H1 (cell line): ENCODE data around the gene PXDN. TPM values are rescaled to one million over a fixed set of nuclear protein-coding genes. Genes with fewer than 3 reads are reported as not detected.

Source experiments
- CTCF ChIA-PET: fragments of 300-600 bp; sonication (Branson Sonifier 250); formaldehyde crosslinking; loops from one replicate; lab custom pipeline; 2021; ENCODE audit not compliant: partially characterized antibody; lab: Charles Lee
- POLR2A ChIA-PET: fragments of 300-600 bp; sonication (Branson Sonifier 250); formaldehyde crosslinking; loops from one replicate; lab custom pipeline; 2021; ENCODE audit warnings: inconsistent platforms; ENCODE audit not compliant: partially characterized antibody; lab: Charles Lee
- DNase-seq, 2 experiments: peaks; one replicate each; pipeline versions ENCODE4 v3.0.0 to v3.0.0-alpha.2; 2010 to 2022; ENCODE audit warnings: low spot score in 2 of 2, low read depth in 1 of 2, mixed read lengths in 1 of 2
- FAIRE-seq: peaks from 2 replicates; lab custom pipeline; 2011; peaks lifted over from hg19 to GRCh38; lab: Jason Lieb, UNC
- H2AFZ ChIP-seq: 2 replicates; pipeline ENCODE4 v1.8.1; 2012; ENCODE audit warnings: low read length, inconsistent platforms
- H2AK5ac ChIP-seq: 2 replicates; pipeline ENCODE4 v1.6.1; 2013; ENCODE audit warnings: low read depth, low read length
- H2BK120ac ChIP-seq: replicated peaks from 2 replicates; pipeline ENCODE3; 2013; ENCODE audit warnings: low read depth, low read length, inconsistent platforms
- H2BK12ac ChIP-seq: 2 replicates; pipeline ENCODE4 v1.6.1; 2013; ENCODE audit warnings: low read depth, low read length
- H2BK15ac ChIP-seq: 2 replicates; pipeline ENCODE4 v1.6.1; 2013; ENCODE audit warnings: low read length
- H2BK20ac ChIP-seq: 2 replicates; pipeline ENCODE4 v1.6.1; 2013; ENCODE audit warnings: low read length
- H2BK5ac ChIP-seq: 2 replicates; pipeline ENCODE4 v1.6.1; 2013; ENCODE audit warnings: low read depth, low read length
- H3K14ac ChIP-seq: 2 replicates; pipeline ENCODE4 v1.6.1; 2013; ENCODE audit warnings: inconsistent platforms; ENCODE audit not compliant: insufficient read length
- H3K18ac ChIP-seq: 2 replicates; pipeline ENCODE4 v1.6.1; 2013; ENCODE audit warnings: low read length; ENCODE audit errors: extremely low read depth
- H3K23ac ChIP-seq: 2 replicates; pipeline ENCODE4 v1.6.1; 2013; ENCODE audit warnings: inconsistent platforms; ENCODE audit not compliant: insufficient read length
- H3K23me2 ChIP-seq: 2 replicates; pipeline ENCODE4 v1.6.1; 2013; ENCODE audit warnings: low read depth, low read length
- H3K27ac ChIP-seq: 2 replicates; pipeline ENCODE4 v1.6.1; 2011; ENCODE audit warnings: low read depth, low read length, inconsistent platforms
- H3K27me3 ChIP-seq, 4 experiments: replicated peaks in 1 of 4; 1 replicate in 1 of 4; 2 replicates in 3 of 4; pipeline versions ENCODE4 v1.6.1 to v1.8.1; 2011 to 2013; ENCODE audit warnings: low read length in 3 of 4, mild to moderate bottlenecking in 3 of 4, inconsistent platforms in 2 of 4, mixed read lengths in 2 of 4, moderate library complexity in 1 of 4; ENCODE audit not compliant: control insufficient read depth in 3 of 4, insufficient read depth in 3 of 4; ENCODE audit errors: extremely low read depth in 1 of 4
- H3K36me3 ChIP-seq, 4 experiments: 2 replicates each; pipeline versions ENCODE4 v1.6.1 to v1.8.1; 2011 to 2013; ENCODE audit warnings: mild to moderate bottlenecking in 4 of 4, low read length in 3 of 4, moderate library complexity in 2 of 4, control low read depth in 1 of 4, inconsistent platforms in 1 of 4; ENCODE audit not compliant: insufficient read depth in 4 of 4, control insufficient read depth in 2 of 4
- H3K4ac ChIP-seq: replicated peaks from 2 replicates; pipeline ENCODE3; 2013; ENCODE audit warnings: low read length, low read depth, mixed read lengths, inconsistent platforms; ENCODE audit not compliant: insufficient read length
- H3K4me1 ChIP-seq, 4 experiments: replicated peaks in 1 of 4; 1 replicate in 1 of 4; 2 replicates in 3 of 4; pipeline versions ENCODE4 v1.6.1 to v1.8.1; 2011 to 2013; ENCODE audit warnings: low read length in 3 of 4, inconsistent platforms in 2 of 4, mixed read lengths in 1 of 4; ENCODE audit not compliant: insufficient read depth in 4 of 4, control insufficient read depth in 3 of 4
- H3K4me2 ChIP-seq, 2 experiments: 2 replicates each; pipeline versions ENCODE4 v1.6.1 to v1.8.1; 2011 to 2013; ENCODE audit warnings: low read depth in 2 of 2, low read length in 2 of 2, control low read depth in 1 of 2, inconsistent platforms in 1 of 2, mild to moderate bottlenecking in 1 of 2; ENCODE audit not compliant: insufficient read depth in 1 of 2
- H3K4me3 ChIP-seq, 4 experiments: fragments of 200-600, 300-600 bp in 1 of 4; sonication (generic), shearing (Covaris generic), sonication (Bioruptor Twin) in 1 of 4; 2 replicates each; pipeline versions ENCODE4 v1.5.1 to v1.8.1; 2011 to 2016; ENCODE audit warnings: low read length in 4 of 4, low read depth in 3 of 4, control low read depth in 2 of 4, inconsistent platforms in 2 of 4, mild to moderate bottlenecking in 2 of 4, mixed read lengths in 1 of 4, moderate library complexity in 1 of 4; ENCODE audit not compliant: insufficient read depth in 2 of 4; ENCODE audit errors: extremely low read depth in 1 of 4
- H3K56ac ChIP-seq: replicated peaks from 2 replicates; pipeline ENCODE3; 2013; ENCODE audit warnings: low read depth, mild to moderate bottlenecking, mixed read lengths, low read length, inconsistent platforms; ENCODE audit not compliant: insufficient read length
- H3K79me1 ChIP-seq: 2 replicates; pipeline ENCODE4 v1.6.1; 2013; ENCODE audit warnings: low read depth, low read length, control low read depth
- H3K79me2 ChIP-seq, 2 experiments: 2 replicates each; pipeline versions ENCODE4 v1.6.1 to v1.8.1; 2012 to 2013; ENCODE audit warnings: low read length in 2 of 2, mild to moderate bottlenecking in 2 of 2, inconsistent platforms in 1 of 2; ENCODE audit not compliant: insufficient read depth in 2 of 2, control insufficient read depth in 1 of 2
- H3K9ac ChIP-seq, 4 experiments: replicated peaks in 1 of 4; 1 replicate in 1 of 4; 2 replicates in 3 of 4; pipeline versions ENCODE4 v1.6.1 to v1.8.1; 2011 to 2013; ENCODE audit warnings: low read depth in 3 of 4, low read length in 3 of 4, control low read depth in 2 of 4, mild to moderate bottlenecking in 2 of 4, moderate library complexity in 2 of 4, inconsistent platforms in 1 of 4; ENCODE audit errors: extremely low read depth in 1 of 4
- H3K9me3 ChIP-seq, 2 experiments: 2 replicates each; pipeline versions ENCODE4 v1.6.1 to v1.8.1; 2012 to 2013; ENCODE audit warnings: mild to moderate bottlenecking in 2 of 2, moderate library complexity in 2 of 2, control low read depth in 1 of 2, inconsistent platforms in 1 of 2, low read depth in 1 of 2, low read length in 1 of 2, mixed read lengths in 1 of 2; ENCODE audit not compliant: insufficient read depth in 2 of 2
- H4K20me1 ChIP-seq, 2 experiments: replicated peaks in 1 of 2; 2 replicates each; pipeline versions ENCODE3 to v1.8.1; 2011 to 2013; ENCODE audit warnings: inconsistent platforms in 2 of 2, low read length in 2 of 2, mild to moderate bottlenecking in 1 of 2; ENCODE audit not compliant: insufficient read depth in 2 of 2, control insufficient read depth in 1 of 2
- H4K5ac ChIP-seq: 2 replicates; pipeline ENCODE4 v1.6.1; 2013; ENCODE audit warnings: low read length, low read depth, mixed read lengths, inconsistent platforms; ENCODE audit not compliant: insufficient read length
- H4K8ac ChIP-seq: 2 replicates; pipeline ENCODE4 v1.8.0; 2013; ENCODE audit warnings: mild to moderate bottlenecking, moderate library complexity, low read length, inconsistent platforms; ENCODE audit not compliant: insufficient read depth; ENCODE audit errors: extremely low read depth
- H4K91ac ChIP-seq: replicated peaks from 2 replicates; pipeline ENCODE3; 2013; ENCODE audit warnings: low read length, mixed read lengths, inconsistent platforms; ENCODE audit not compliant: insufficient read length
- CBX5 ChIP-seq: fragments of 300-800, 300-1000 bp; sonication (generic); IDR thresholded peaks from 2 replicates; pipeline ENCODE4 v1.7.1; 2016; ENCODE audit warnings: antibody characterized with exemption, low read length, low read depth
- FOSL1 ChIP-seq: IDR thresholded peaks from 2 replicates; pipeline ENCODE4 v1.6.1; 2011; ENCODE audit warnings: mild to moderate bottlenecking, low read depth, low read length, moderate library complexity; ENCODE audit not compliant: insufficient read depth
- SUZ12 ChIP-seq: fragments of 200-600 bp; sonication (generic); IDR thresholded peaks from 2 replicates; pipeline ENCODE4 v1.6.1; 2012; ENCODE audit warnings: mild to moderate bottlenecking, inconsistent platforms, low read length, moderate library complexity, mixed read lengths
- USF2 ChIP-seq: IDR thresholded peaks from 2 replicates; pipeline ENCODE4 v1.6.1; 2011; ENCODE audit warnings: low read length, improper control_type of control experiment
- WGBS, 2 experiments: shearing (Covaris generic) in 1 of 2; methylation state at CpG; one replicate each; pipeline versions ENCODE4 v1.1.6 to v1.1.7; 2013 to 2015; ENCODE audit warnings: low lambda C conversion rate in 2 of 2, mixed read lengths in 2 of 2, inconsistent platforms in 1 of 2, low coverage in 1 of 2, missing lambda C conversion rate in 1 of 2; ENCODE audit not compliant: insufficient replicate concordance in 2 of 2, insufficient coverage in 1 of 2, insufficient read length in 1 of 2; ENCODE audit errors: extremely low coverage in 1 of 2, missing lambda C conversion rate in 1 of 2; 5-methylcytosine and 5-hydroxymethylcytosine counted together
- polyA plus RNA-seq, 7 experiments: library from polyadenylated mRNA; depleted of rRNA in 3 of 7; stranded (reverse) in 5 of 7; unstranded in 2 of 7; fragments of >200 nt in 5 of 7; fragments of 200-250 nt in 2 of 7; gene quantifications; 1 replicate in 5 of 7; 2 replicates in 1 of 7; 4 replicates in 1 of 7; pipeline versions ENCODE4 v1.2.1 to v1.2.3, GENCODE V29; 2011 to 2013; ENCODE audit warnings: missing spikeins in 2 of 7, mixed read lengths in 2 of 7
- total RNA-seq: library from RNA; stranded (reverse); fragmentation: NEBNext Ultra II Directional; extraction: Animal tissue kit (Norgen Biotek cat#: 25700); gene quantifications from 2 replicates; pipeline ENCODE4 v1.2.1, GENCODE V29; 2021
- TF ChIP-seq, protein P1 (sequence below): IDR thresholded peaks from 2 replicates; pipeline ENCODE4 v1.6.1; 2012; ENCODE audit warnings: low read length, inconsistent platforms

Gene PXDN
- total and polyA plus RNA-seq, 2 of the 8 experiments (the other 6 are each of a cell fraction or from before 2014, with no cell fraction given): 104 to 141 TPM

- Histone ChIP-seq H2BK12ac (no peak overlapping the region; the same call in 1 of the 2 replicates), H3K23me2 (no peaks in the 10 kb centered on the region), H4K5ac (no peak overlapping the region), H3K4me2 (no peak overlapping the region), H4K20me1 (no peaks in the 10 kb centered on the region), H2BK120ac (no peak overlapping the region), H3K23ac (no peak overlapping the region), H3K4ac (no peak overlapping the region), H3K27me3 (no peaks in the 10 kb centered on the region), H2BK15ac (no peak overlapping the region), H3K9ac (no peak overlapping the region; a peak in 1 of 7 replicates), H3K36me3 (peaks cover 3 to 39% (median 23%) of the 10 kb centered on the region in 4 experiments; a peak in 6 of 8 replicates), H3K4me1 (peaks cover 0 to 5% (median 2%) of the 10 kb centered on the region in 4 experiments; a peak in 4 of 7 replicates), H3K14ac (no peak overlapping the region), H2AK5ac (no peak overlapping the region), H2BK5ac (no peak overlapping the region), H3K79me2 (no peaks in the 10 kb centered on the region), H3K79me1 (no peaks in the 10 kb centered on the region), H2BK20ac (no peak overlapping the region), H4K91ac (no peak overlapping the region), H3K18ac (no peak overlapping the region), H2AFZ (no peak overlapping the region), H3K9me3 (no peaks in the 10 kb centered on the region), H3K27ac (no peak overlapping the region), H3K4me3 (no peak overlapping the region), H4K8ac (no peak overlapping the region; the same call in 1 of the 2 replicates), H3K56ac (no peak overlapping the region)
- no peak for DNase-seq
- CTCF ChIA-PET: interaction anchor here (1.0 to 2.1 kb wide), 3 partner anchors 11 to 33 kb away, joined by 3 to 5 read pairs (median 4); no protein-coding TSS in a partner anchor
- TF ChIP-seq CBX5: no peak
- no peak for TF ChIP-seq USF2
- TF ChIP-seq, protein P1, sequence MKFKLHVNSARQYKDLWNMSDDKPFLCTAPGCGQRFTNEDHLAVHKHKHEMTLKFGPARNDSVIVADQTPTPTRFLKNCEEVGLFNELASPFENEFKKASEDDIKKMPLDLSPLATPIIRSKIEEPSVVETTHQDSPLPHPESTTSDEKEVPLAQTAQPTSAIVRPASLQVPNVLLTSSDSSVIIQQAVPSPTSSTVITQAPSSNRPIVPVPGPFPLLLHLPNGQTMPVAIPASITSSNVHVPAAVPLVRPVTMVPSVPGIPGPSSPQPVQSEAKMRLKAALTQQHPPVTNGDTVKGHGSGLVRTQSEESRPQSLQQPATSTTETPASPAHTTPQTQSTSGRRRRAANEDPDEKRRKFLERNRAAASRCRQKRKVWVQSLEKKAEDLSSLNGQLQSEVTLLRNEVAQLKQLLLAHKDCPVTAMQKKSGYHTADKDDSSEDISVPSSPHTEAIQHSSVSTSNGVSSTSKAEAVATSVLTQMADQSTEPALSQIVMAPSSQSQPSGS: no peak
- TF ChIP-seq FOSL1: no peak
- no peak for TF ChIP-seq SUZ12
- no peak for FAIRE-seq
- POLR2A ChIA-PET: interaction anchor here (6.8 kb wide), 1 partner anchor 10 kb away, joined by 29 read pairs; no protein-coding TSS in a partner anchor
- 97% methylated on average over 6 of the region's 6 CpGs; no CpG with 5 or more reads in 1 of the 2 experiments for WGBS, 2 experiments
Observed at GRCh38 chr2:1631292-1632001, 112.9 kb downstream of the PXDN start.
